H9 (cell line): ENCODE measurements around the gene SPTLC1. TPM values are rescaled to one million over a fixed set of nuclear protein-coding genes. Genes with fewer than 3 reads are reported as not detected.

Experiments
- DNase-seq: peaks from one replicate; pipeline ENCODE4 v3.0.0-alpha.2; 2017
- H2AFZ ChIP-seq: one replicate; pipeline ENCODE4 v1.6.1; 2013; ENCODE audit warnings: mild to moderate bottlenecking, low read length, control low read depth, moderate library complexity
- H2AK5ac ChIP-seq: 2 replicates; pipeline ENCODE4 v1.6.1; 2013; ENCODE audit warnings: low read length, control low read depth, mixed read lengths; ENCODE audit not compliant: insufficient read length
- H2BK120ac ChIP-seq: one replicate; pipeline ENCODE4 v1.6.1; 2013; ENCODE audit warnings: low read depth, mild to moderate bottlenecking, low read length, control low read depth, inconsistent platforms; ENCODE audit not compliant: poor library complexity, severe bottlenecking
- H2BK12ac ChIP-seq: 2 replicates; pipeline ENCODE4 v1.6.1; 2013; ENCODE audit warnings: low read length, control low read depth, mixed read lengths, low read depth; ENCODE audit not compliant: insufficient read length
- H2BK15ac ChIP-seq: 2 replicates; pipeline ENCODE4 v1.6.1; 2013; ENCODE audit warnings: low read depth, low read length, control low read depth
- H2BK20ac ChIP-seq: one replicate; pipeline ENCODE4 v1.6.1; 2013; ENCODE audit warnings: low read depth, mild to moderate bottlenecking, low read length, control low read depth, inconsistent platforms; ENCODE audit not compliant: poor library complexity, severe bottlenecking
- H2BK5ac ChIP-seq: 2 replicates; pipeline ENCODE4 v1.6.1; 2013; ENCODE audit warnings: low read length, control low read depth, mixed read lengths; ENCODE audit not compliant: insufficient read length
- H3K14ac ChIP-seq: 2 replicates; pipeline ENCODE4 v1.6.1; 2013; ENCODE audit warnings: low read length, control low read depth; ENCODE audit not compliant: insufficient read depth
- H3K18ac ChIP-seq: 2 replicates; pipeline ENCODE4 v1.6.1; 2013; ENCODE audit warnings: low read depth, mild to moderate bottlenecking, mixed read lengths, low read length, control low read depth; ENCODE audit not compliant: insufficient read length
- H3K23ac ChIP-seq: 2 replicates; pipeline ENCODE4 v1.6.1; 2013; ENCODE audit warnings: low read length, control low read depth, mixed read lengths, low read depth; ENCODE audit not compliant: insufficient read length
- H3K23me2 ChIP-seq: 2 replicates; pipeline ENCODE4 v1.6.1; 2013; ENCODE audit warnings: low read depth, mild to moderate bottlenecking, mixed read lengths, low read length, control low read depth; ENCODE audit not compliant: insufficient read length, poor library complexity, severe bottlenecking
- H3K27ac ChIP-seq: 2 replicates; pipeline ENCODE4 v1.5.1; 2013; ENCODE audit warnings: low read length, control low read depth, mixed read lengths, low read depth; ENCODE audit not compliant: insufficient read length
- H3K27me3 ChIP-seq: 2 replicates; pipeline ENCODE4 v1.6.1; 2013; ENCODE audit warnings: low read length, control low read depth, inconsistent platforms; ENCODE audit not compliant: insufficient read depth
- H3K4ac ChIP-seq: 2 replicates; pipeline ENCODE4 v1.6.1; 2013; ENCODE audit warnings: low read depth, mild to moderate bottlenecking, control low read depth, inconsistent platforms, low read length, moderate library complexity
- H3K4me1 ChIP-seq: 2 replicates; pipeline ENCODE4 v1.6.1; 2013; ENCODE audit warnings: low read length, control low read depth, inconsistent platforms; ENCODE audit not compliant: insufficient read depth
- H3K4me2 ChIP-seq: 2 replicates; pipeline ENCODE4 v1.6.1; 2013; ENCODE audit warnings: low read length, control low read depth, mixed read lengths; ENCODE audit not compliant: insufficient read length, insufficient read depth
- H3K56ac ChIP-seq: 2 replicates; pipeline ENCODE4 v1.6.1; 2013; ENCODE audit warnings: low read depth, mild to moderate bottlenecking, mixed read lengths, low read length, control low read depth; ENCODE audit not compliant: insufficient read length
- H3K79me1 ChIP-seq: 2 replicates; pipeline ENCODE4 v1.6.1; 2013; ENCODE audit warnings: low read depth, mild to moderate bottlenecking, moderate library complexity, low read length, control low read depth, inconsistent platforms; ENCODE audit not compliant: insufficient read depth, poor library complexity, severe bottlenecking
- H3K79me2 ChIP-seq: 2 replicates; pipeline ENCODE4 v1.6.1; 2013; ENCODE audit warnings: low read length, control low read depth, inconsistent platforms; ENCODE audit not compliant: insufficient read depth
- H3K9ac ChIP-seq: 2 replicates; pipeline ENCODE4 v1.6.1; 2013; ENCODE audit warnings: low read length, control low read depth, mixed read lengths; ENCODE audit not compliant: insufficient read length; ENCODE audit errors: extremely low read depth
- H3K9me3 ChIP-seq: one replicate; pipeline ENCODE4 v1.6.1; 2013; ENCODE audit warnings: low read depth, low read length, inconsistent platforms; ENCODE audit not compliant: control insufficient read depth
- H3T11ph ChIP-seq: one replicate; pipeline ENCODE4 v1.6.1; 2013; ENCODE audit warnings: mild to moderate bottlenecking, low read length, control low read depth, inconsistent platforms
- H4K20me1 ChIP-seq: one replicate; pipeline ENCODE4 v1.6.1; 2013; ENCODE audit not compliant: control insufficient read depth, insufficient read length, insufficient read depth
- H4K5ac ChIP-seq: 2 replicates; pipeline ENCODE4 v1.6.1; 2013; ENCODE audit warnings: low read depth, mild to moderate bottlenecking, mixed read lengths, low read length, control low read depth; ENCODE audit not compliant: insufficient read length
- H4K8ac ChIP-seq: replicated peaks from 2 replicates; pipeline ENCODE4 v1.6.1; 2013; ENCODE audit warnings: low read length, control low read depth, mixed read lengths, low read depth; ENCODE audit not compliant: insufficient read length
- H4K91ac ChIP-seq: 2 replicates; pipeline ENCODE4 v1.6.1; 2013; ENCODE audit warnings: low read depth, mild to moderate bottlenecking, moderate library complexity, mixed read lengths, low read length, control low read depth; ENCODE audit not compliant: insufficient read length
- H3K27ac Mint-ChIP-seq, 3 experiments: 2 replicates in 2 of 3; 3 replicates in 1 of 3; pipeline ENCODE4 v1.8.0; 2020 to 2021; ENCODE audit warnings: mixed read lengths in 3 of 3, mild to moderate bottlenecking in 1 of 3, moderate library complexity in 1 of 3
- H3K27me3 Mint-ChIP-seq: 2 replicates; pipeline ENCODE4 v1.8.0; 2021; ENCODE audit warnings: low read depth, mild to moderate bottlenecking, moderate library complexity, mixed read lengths
- H3K36me3 Mint-ChIP-seq, 3 experiments: 2 replicates in 2 of 3; 3 replicates in 1 of 3; pipeline ENCODE4 v1.8.0; 2020 to 2021; ENCODE audit warnings: low read depth in 3 of 3, mixed read lengths in 3 of 3; ENCODE audit not compliant: insufficient read depth in 1 of 3
- H3K4me1 Mint-ChIP-seq, 2 experiments: 2 replicates each; pipeline ENCODE4 v1.8.0; 2020; ENCODE audit warnings: mixed read lengths in 2 of 2
- H3K4me3 Mint-ChIP-seq, 2 experiments: 2 replicates in 1 of 2; 3 replicates in 1 of 2; pipeline ENCODE4 v1.8.0; 2020 to 2021; ENCODE audit warnings: mild to moderate bottlenecking in 2 of 2, mixed read lengths in 2 of 2, moderate library complexity in 1 of 2
- H3K9me3 Mint-ChIP-seq, 2 experiments: 2 replicates in 1 of 2; 3 replicates in 1 of 2; pipeline ENCODE4 v1.8.0; 2020; ENCODE audit warnings: mild to moderate bottlenecking in 2 of 2, mixed read lengths in 2 of 2, moderate library complexity in 1 of 2
- WGBS: extraction: QIAGEN DNeasy Blood & Tissue Kit; methylation state at CpG from one replicate; pipeline ENCODE4 v1.1.7; 2013; ENCODE audit warnings: missing lambda C conversion rate, low lambda C conversion rate, mixed read lengths; ENCODE audit not compliant: insufficient read length; ENCODE audit errors: extremely low coverage; 5-methylcytosine and 5-hydroxymethylcytosine counted together
- total RNA-seq: library from RNA; stranded (reverse); gene quantifications from 2 replicates; pipeline ENCODE4 v1.2.1, GENCODE V29; 2021
- TF ChIP-seq, protein P1 (sequence below): fragments of 200-600 bp; sonication (generic); conservative IDR thresholded peaks from 3 replicates; pipeline ENCODE4 v1.8.0; 2021; ENCODE audit warnings: antibody characterized with exemption, mild to moderate bottlenecking

SPTLC1 gene
- total RNA-seq, 1 experiment from 2014 or later = 73.5 TPM

DNA sequence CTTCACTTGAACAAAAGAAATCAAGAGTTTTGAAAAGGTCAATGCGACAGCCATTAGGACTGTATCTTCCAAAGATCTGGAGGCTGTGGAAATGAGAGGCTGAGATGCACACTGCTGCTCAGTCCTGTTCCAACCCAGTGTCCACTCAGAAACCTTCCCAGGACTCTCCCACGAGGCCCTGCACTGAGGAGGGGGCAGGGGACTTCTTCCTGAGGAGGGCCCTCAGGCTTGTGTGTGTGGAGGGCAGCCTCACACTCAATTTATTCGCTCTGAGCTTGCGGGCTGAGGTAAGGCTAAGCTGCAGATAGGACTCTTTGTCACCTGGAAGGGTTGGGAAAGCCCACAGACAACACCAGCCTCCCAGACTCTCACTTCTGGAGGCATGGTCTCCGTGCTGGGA lies 95.6 kb downstream of the SPTLC1 start:
- Histone ChIP-seq H3K79me1 (no peaks in the 10 kb centered on the region), H4K5ac (no peak overlapping the region), H4K8ac (no peak overlapping the region), H3K4me1 (no peaks in the 10 kb centered on the region), H2BK5ac (no peak overlapping the region), H3K79me2 (no peaks in the 10 kb centered on the region), H3K23ac (no peak overlapping the region), H2BK120ac (no peak overlapping the region), H3K9ac (no peak overlapping the region), H2BK15ac (no peak overlapping the region), H2BK20ac (no peak overlapping the region), H3K27me3 (no peaks in the 10 kb centered on the region), H3K4ac (no peak overlapping the region), H3K27ac (no peak overlapping the region), H3K56ac (no peak overlapping the region), H3K23me2 (no peaks in the 10 kb centered on the region), H4K91ac (no peak overlapping the region), H2BK12ac (no peak overlapping the region), H3K9me3 (no peaks in the 10 kb centered on the region), H3T11ph (no peak overlapping the region), H2AK5ac (no peak overlapping the region), H3K4me2 (no peak overlapping the region), H4K20me1 (no peaks in the 10 kb centered on the region), H3K18ac (no peak overlapping the region), H3K14ac (no peak overlapping the region; the same call in 1 of the 2 replicates), H2AFZ (no peak overlapping the region)
- no peak overlapping the region for H3K27ac Mint-ChIP-seq
- H3K4me1 Mint-ChIP-seq = peaks cover 5 to 10% of the 10 kb centered on the region in 2 experiments; a peak in 3 of 4 replicates
- no peaks in the 10 kb centered on the region; a peak in 1 of 5 replicates for H3K9me3 Mint-ChIP-seq
- H3K4me3 Mint-ChIP-seq = no peak overlapping the region
- no CpG with 5 or more reads among the region's 5 CpGs for WGBS
- TF ChIP-seq, protein P1, sequence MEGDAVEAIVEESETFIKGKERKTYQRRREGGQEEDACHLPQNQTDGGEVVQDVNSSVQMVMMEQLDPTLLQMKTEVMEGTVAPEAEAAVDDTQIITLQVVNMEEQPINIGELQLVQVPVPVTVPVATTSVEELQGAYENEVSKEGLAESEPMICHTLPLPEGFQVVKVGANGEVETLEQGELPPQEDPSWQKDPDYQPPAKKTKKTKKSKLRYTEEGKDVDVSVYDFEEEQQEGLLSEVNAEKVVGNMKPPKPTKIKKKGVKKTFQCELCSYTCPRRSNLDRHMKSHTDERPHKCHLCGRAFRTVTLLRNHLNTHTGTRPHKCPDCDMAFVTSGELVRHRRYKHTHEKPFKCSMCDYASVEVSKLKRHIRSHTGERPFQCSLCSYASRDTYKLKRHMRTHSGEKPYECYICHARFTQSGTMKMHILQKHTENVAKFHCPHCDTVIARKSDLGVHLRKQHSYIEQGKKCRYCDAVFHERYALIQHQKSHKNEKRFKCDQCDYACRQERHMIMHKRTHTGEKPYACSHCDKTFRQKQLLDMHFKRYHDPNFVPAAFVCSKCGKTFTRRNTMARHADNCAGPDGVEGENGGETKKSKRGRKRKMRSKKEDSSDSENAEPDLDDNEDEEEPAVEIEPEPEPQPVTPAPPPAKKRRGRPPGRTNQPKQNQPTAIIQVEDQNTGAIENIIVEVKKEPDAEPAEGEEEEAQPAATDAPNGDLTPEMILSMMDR = no peak
- peaks cover 2% of the 10 kb centered on the region; the same call in 1 of the 2 replicates for H3K27me3 Mint-ChIP-seq
- no peaks in the 10 kb centered on the region for H3K36me3 Mint-ChIP-seq
- DNase-seq = no peak
